ENCODE data around the gene GRM1.

GRM1 gene

DNA sequence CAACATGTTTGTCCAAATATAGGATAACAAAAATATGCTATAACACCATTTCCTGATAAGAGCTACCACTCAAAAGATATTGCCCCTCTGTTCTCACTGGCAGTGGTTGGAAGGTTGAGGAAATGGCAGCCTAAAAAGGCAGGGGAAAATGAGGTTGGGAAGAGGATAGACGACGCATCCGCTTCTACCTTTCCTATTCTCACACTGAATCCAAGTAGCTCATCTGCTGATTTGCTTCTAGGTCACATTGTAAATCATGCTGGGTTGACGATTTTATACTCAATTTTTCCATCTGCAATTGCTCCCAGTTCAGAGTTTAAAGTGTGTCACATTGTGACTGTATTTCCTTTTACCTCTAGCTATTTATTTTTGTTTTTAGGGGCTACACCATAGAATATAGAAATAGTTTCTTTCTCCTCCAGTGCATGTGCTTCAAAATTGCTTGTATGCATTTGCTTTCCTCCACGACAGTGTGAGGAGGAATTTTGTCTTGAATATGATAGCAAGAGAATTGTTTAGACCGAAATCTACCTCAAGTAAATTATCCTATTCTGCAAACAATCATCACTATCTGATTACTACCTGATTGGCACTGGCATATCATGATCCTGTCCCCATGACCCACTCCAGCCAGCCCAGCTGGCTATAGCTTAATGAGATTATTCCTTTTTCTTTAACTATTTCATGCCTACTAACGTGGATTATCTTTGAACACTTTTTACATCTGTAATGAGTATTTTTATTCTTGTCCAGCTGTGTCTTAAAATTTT is 335.2 kb downstream of the GRM1 start:
- ATAC-seq (ENCODE audit: low read depth) = no peak

DNA sequence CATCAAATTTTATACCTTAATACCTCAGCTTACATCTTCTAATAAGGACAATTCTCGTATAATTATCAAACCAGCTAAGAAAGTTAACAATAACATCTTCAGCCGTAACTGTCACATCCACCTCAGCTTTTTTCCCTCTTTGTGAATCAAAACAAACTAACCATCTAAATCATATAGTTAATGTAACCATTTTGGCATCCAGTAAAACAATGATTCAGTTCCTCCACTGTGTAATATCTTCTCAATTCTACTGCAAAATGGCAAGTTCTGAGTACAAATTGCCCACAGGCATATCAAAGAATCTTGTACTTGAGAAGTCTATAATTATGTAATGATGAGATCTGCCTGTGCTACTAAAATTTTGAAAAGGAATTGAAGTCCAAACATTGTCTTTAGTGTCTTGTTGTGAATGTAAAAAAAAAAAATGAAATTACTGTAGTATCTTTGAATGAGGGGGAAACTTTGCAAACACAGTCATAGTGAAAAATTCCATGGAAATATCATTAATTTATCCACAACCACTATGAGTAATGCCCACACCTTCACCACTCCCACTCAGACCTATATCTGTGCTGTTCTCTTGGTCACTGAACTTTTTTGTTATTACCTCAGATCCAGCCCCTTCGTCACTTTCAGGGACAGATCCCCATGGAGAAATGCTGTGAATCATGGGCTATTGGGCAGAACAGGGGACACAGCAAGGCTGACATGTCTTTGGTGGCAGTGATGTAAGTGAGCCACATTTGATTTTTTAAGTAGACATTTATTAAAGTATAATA is 336.1 kb downstream of the GRM1 start:
- TF ChIP-seq, protein P1, sequence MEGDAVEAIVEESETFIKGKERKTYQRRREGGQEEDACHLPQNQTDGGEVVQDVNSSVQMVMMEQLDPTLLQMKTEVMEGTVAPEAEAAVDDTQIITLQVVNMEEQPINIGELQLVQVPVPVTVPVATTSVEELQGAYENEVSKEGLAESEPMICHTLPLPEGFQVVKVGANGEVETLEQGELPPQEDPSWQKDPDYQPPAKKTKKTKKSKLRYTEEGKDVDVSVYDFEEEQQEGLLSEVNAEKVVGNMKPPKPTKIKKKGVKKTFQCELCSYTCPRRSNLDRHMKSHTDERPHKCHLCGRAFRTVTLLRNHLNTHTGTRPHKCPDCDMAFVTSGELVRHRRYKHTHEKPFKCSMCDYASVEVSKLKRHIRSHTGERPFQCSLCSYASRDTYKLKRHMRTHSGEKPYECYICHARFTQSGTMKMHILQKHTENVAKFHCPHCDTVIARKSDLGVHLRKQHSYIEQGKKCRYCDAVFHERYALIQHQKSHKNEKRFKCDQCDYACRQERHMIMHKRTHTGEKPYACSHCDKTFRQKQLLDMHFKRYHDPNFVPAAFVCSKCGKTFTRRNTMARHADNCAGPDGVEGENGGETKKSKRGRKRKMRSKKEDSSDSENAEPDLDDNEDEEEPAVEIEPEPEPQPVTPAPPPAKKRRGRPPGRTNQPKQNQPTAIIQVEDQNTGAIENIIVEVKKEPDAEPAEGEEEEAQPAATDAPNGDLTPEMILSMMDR (IDR thresholded peaks at IDR 0.05; ENCODE audit: poor library complexity, severe bottlenecking) = no peak
- ATAC-seq (ENCODE audit: low read depth) (peak; percentile 58), DNase-seq (ENCODE audit: low spot score) (no peak)
- Histone ChIP-seq H3K27ac (ENCODE audit: poor library complexity, severe bottlenecking) (peak overlapping the region; percentile 12), H3K4me3 (ENCODE audit: severe bottlenecking) (no peak overlapping the region), H3K4me1 (ENCODE audit: insufficient read depth, poor library complexity, severe bottlenecking) (peaks cover 12% of the 10 kb centered on the region), H3K36me3 (ENCODE audit: low read depth) (no peaks in the 10 kb centered on the region), H3K27me3 (ENCODE audit: insufficient read depth, poor library complexity, severe bottlenecking) (no peaks in the 10 kb centered on the region), H3K9me3 (ENCODE audit: severe bottlenecking) (no peaks in the 10 kb centered on the region)

More for the DNA sequence above, 335.2 kb downstream of the GRM1 start:
- Histone ChIP-seq H3K9me3 (ENCODE audit: severe bottlenecking) (no peaks in the 10 kb centered on the region), H3K4me1 (ENCODE audit: insufficient read depth, poor library complexity, severe bottlenecking) (peaks cover 12% of the 10 kb centered on the region), H3K27ac (ENCODE audit: poor library complexity, severe bottlenecking) (no peak overlapping the region), H3K36me3 (ENCODE audit: low read depth) (no peaks in the 10 kb centered on the region), H3K27me3 (ENCODE audit: insufficient read depth, poor library complexity, severe bottlenecking) (no peaks in the 10 kb centered on the region), H3K4me3 (ENCODE audit: severe bottlenecking) (no peak overlapping the region)
- TF ChIP-seq, protein P1 (IDR thresholded peaks at IDR 0.05; ENCODE audit: poor library complexity, severe bottlenecking) = no peak
- DNase-seq (ENCODE audit: low spot score) = no peak

DNA sequence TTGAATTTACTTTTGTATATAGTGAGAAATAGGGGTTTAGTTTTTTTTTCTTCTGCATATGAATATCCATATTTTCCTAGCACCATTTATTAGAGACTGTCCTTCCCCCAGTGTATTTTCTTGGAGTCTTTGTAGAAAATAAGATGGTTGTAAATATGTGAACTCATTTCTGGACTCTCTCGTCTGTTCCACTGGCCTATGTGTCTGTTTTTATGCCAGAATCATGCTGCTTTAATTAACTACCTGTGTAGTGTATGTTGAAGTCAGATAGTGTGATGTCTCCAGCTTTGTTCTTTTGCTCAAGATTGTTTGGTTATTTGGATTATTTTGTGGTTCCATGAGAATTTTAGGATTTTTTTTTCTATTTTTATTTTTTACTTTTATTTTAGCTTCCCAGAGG is 338.2 kb downstream of the GRM1 start:
- H3K4me1 ChIP-seq (ENCODE audit: insufficient read depth, poor library complexity, severe bottlenecking) = peaks cover 6% of the 10 kb centered on the region
- TF ChIP-seq, protein P1 (IDR thresholded peaks at IDR 0.05; ENCODE audit: poor library complexity, severe bottlenecking) = no peak
- ATAC-seq (ENCODE audit: low read depth) = no peak

DNA sequence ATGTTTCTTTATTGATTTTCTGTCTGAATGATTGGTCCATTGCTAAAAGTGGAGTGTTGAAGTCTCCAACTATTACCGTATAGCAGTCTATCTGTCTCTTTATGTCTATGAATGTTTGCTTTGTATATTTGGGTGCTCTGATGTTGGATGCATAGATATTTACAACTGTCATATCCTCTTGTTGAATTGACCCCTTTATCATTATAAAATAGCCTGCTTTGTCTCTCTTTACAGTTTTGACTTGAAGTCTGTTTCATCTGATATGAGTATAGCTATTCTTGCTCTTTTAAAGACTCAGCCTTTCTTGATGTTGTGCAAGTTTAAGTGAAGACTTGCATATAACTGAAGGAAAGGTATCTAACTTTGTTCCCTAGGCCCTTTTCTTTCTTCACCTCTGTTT is 341.0 kb downstream of the GRM1 start:
- Histone ChIP-seq H3K27me3 (ENCODE audit: insufficient read depth, poor library complexity, severe bottlenecking) (no peaks in the 10 kb centered on the region), H3K4me3 (ENCODE audit: severe bottlenecking) (no peak overlapping the region), H3K4me1 (ENCODE audit: insufficient read depth, poor library complexity, severe bottlenecking) (peaks cover 4% of the 10 kb centered on the region), H3K27ac (ENCODE audit: poor library complexity, severe bottlenecking) (no peak overlapping the region), H3K9me3 (ENCODE audit: severe bottlenecking) (no peaks in the 10 kb centered on the region), H3K36me3 (ENCODE audit: low read depth) (no peaks in the 10 kb centered on the region)
- TF ChIP-seq, protein P1 (IDR thresholded peaks at IDR 0.05; ENCODE audit: poor library complexity, severe bottlenecking) = no peak
- DNase-seq (ENCODE audit: low spot score) (no peak), ATAC-seq (ENCODE audit: low read depth) (no peak)

More for the DNA sequence above, 338.2 kb downstream of the GRM1 start:
- Histone ChIP-seq H3K27me3 (ENCODE audit: insufficient read depth, poor library complexity, severe bottlenecking) (no peaks in the 10 kb centered on the region), H3K27ac (ENCODE audit: poor library complexity, severe bottlenecking) (no peak overlapping the region), H3K4me3 (ENCODE audit: severe bottlenecking) (no peak overlapping the region), H3K9me3 (ENCODE audit: severe bottlenecking) (no peaks in the 10 kb centered on the region), H3K36me3 (ENCODE audit: low read depth) (no peaks in the 10 kb centered on the region)
- DNase-seq (ENCODE audit: low spot score) = no peak

Measured in RWPE2 (cell line).